ENCODE results near the gene GAL3ST2. TPM values are rescaled to one million over a fixed set of nuclear protein-coding genes. Genes with fewer than 3 reads are reported as not detected.

GAL3ST2 gene
- total and polyA plus RNA-seq, 8 donors, result 0.26 to 0.31 (median 0.29) TPM; not detected in 2

GRCh38 chr2:241808051-241808720 is 31.6 kb downstream of the GAL3ST2 start:
- Histone ChIP-seq H3K27ac (no peak overlapping the region), H3K36me3 (no peaks in the 10 kb centered on the region), H3K27me3 (peaks cover 16 to 47% of the 10 kb centered on the region in 2 donors), H3K4me3 (no peak overlapping the region), H3K4me1 (peaks cover 0 to 17% of the 10 kb centered on the region in 2 donors), H3K9me3 (no peaks in the 10 kb centered on the region)
- DNase-seq (no peak), ATAC-seq (no peak)
- intact Hi-C loops (cut with DNase I), result no loop called here
- TF ChIP-seq CTCF (IDR thresholded peaks at IDR 0.05), result no peak

- no peak for TF ChIP-seq CTCF (IDR thresholded peaks at IDR 0.05)
- intact Hi-C loops (cut with DNase I), result no loop called here
- H3K4me1 ChIP-seq, result peaks cover 0 to 17% of the 10 kb centered on the region in 2 donors
- ATAC-seq (no peak), DNase-seq (peak in 1 of 4 donors; percentile 24)
- peaks cover 10 to 41% of the 10 kb centered on the region in 2 donors for H3K27me3 ChIP-seq
- H3K27ac ChIP-seq, result no peak within 1 kb of the TSS
- no peaks in the 10 kb centered on the region for H3K9me3 ChIP-seq
- H3K36me3 ChIP-seq, result no peaks in the 10 kb centered on the region
- H3K4me3 ChIP-seq, result no peak within 1 kb of the TSS
Observed at GRCh38 chr2:241808721-241809382, 32.2 kb downstream of the GAL3ST2 start, which contains the start of gene NEU4. Gene NEU4, plus strand, starts transcription at chr2:241809193. Its CDS starts 5,292 bp downstream, at chr2:241814485.

- ATAC-seq (no peak), DNase-seq (peak in 1 of 4 donors; percentile 26)
- Histone ChIP-seq H3K4me1 (peaks cover 0 to 9% of the 10 kb centered on the region in 2 donors), H3K4me3 (no peak overlapping the region), H3K9me3 (no peaks in the 10 kb centered on the region), H3K36me3 (no peaks in the 10 kb centered on the region), H3K27me3 (peaks cover 2 to 41% of the 10 kb centered on the region in 2 donors), H3K27ac (no peak overlapping the region)
- intact Hi-C loops (cut with DNase I), result no loop called here
- TF ChIP-seq CTCF (IDR thresholded peaks at IDR 0.05), result no peak
Observed at GRCh38 chr2:241809383-241810306, 33.0 kb downstream of the GAL3ST2 start.

- intact Hi-C loops (cut with DNase I), result no loop called here
- ATAC-seq, result no peak
Observed at GRCh38 chr2:241810307-241811200, 33.9 kb downstream of the GAL3ST2 start.

More at GRCh38 chr2:241810307-241811200, 33.9 kb downstream of the GAL3ST2 start:
- Histone ChIP-seq H3K9me3 (no peaks in the 10 kb centered on the region), H3K4me1 (peaks cover 0 to 6% of the 10 kb centered on the region in 2 donors), H3K4me3 (no peak overlapping the region), H3K36me3 (no peaks in the 10 kb centered on the region), H3K27ac (no peak overlapping the region), H3K27me3 (peaks cover 0 to 44% of the 10 kb centered on the region in 2 donors)
- DNase-seq, result peak in 1 of 4 donors; percentile 78
- no peak for TF ChIP-seq CTCF (IDR thresholded peaks at IDR 0.05)

Measured in left lung (tissue), 10 donors.